ENCODE data around the gene COL19A1. TPM values are rescaled to one million over a fixed set of nuclear protein-coding genes. Genes with fewer than 3 reads are reported as not detected.
A peak's percentile ranks its signal among the peaks of the same experiment; 100 is the strongest.
"Not testable (repeated sequence)": the region's sequence is repeated elsewhere in the genome, so short reads cannot be mapped to it uniquely, and the experiment has no call there.

Gene COL19A1
- total RNA-seq, 2 experiments from 2014 or later, result 0.40 TPM; not detected in 1

- H3K4me1 Mint-ChIP-seq; ATAC-seq; H3K27ac Mint-ChIP-seq; H3K4me3 Mint-ChIP-seq; H3K27me3 Mint-ChIP-seq; H3K36me3 Mint-ChIP-seq; CTCF ChIA-PET; H3K9me3 Mint-ChIP-seq (ENCODE audit: low read depth); DNase-seq: not testable (repeated sequence)
Observed at GRCh38 chr6:69893266-69893665, 26.9 kb downstream of the COL19A1 start.

- DNase-seq, result no peak
- no peaks in the 10 kb centered on the region for H3K9me3 Mint-ChIP-seq (ENCODE audit: low read depth)
- H3K27me3 Mint-ChIP-seq, result no peaks in the 10 kb centered on the region
- ATAC-seq, result no peak
- CTCF ChIA-PET, result interaction anchor here (1.2 kb wide), 1 partner anchor 18 kb away, joined by 3 read pairs; no protein-coding TSS in a partner anchor
- no peaks in the 10 kb centered on the region for H3K36me3 Mint-ChIP-seq
- H3K4me3 Mint-ChIP-seq, result no peak overlapping the region
- H3K4me1 Mint-ChIP-seq, result peaks cover 10% of the 10 kb centered on the region
- no peak overlapping the region for H3K27ac Mint-ChIP-seq
Observed at GRCh38 chr6:69894578-69895347, 28.4 kb downstream of the COL19A1 start.

GRCh38 chr6:69895396-69895795, 29.0 kb downstream of the COL19A1 start:
- Mint-ChIP-seq H3K27me3 (no peaks in the 10 kb centered on the region), H3K27ac (no peak overlapping the region), H3K9me3 (ENCODE audit: low read depth) (no peaks in the 10 kb centered on the region), H3K4me3 (no peak overlapping the region), H3K36me3 (no peaks in the 10 kb centered on the region), H3K4me1 (peaks cover 10% of the 10 kb centered on the region)
- CTCF ChIA-PET, result interaction anchor here (1.2 kb wide), 1 partner anchor 19 kb away, joined by 3 read pairs; no protein-coding TSS in a partner anchor
- DNase-seq (no peak), ATAC-seq (no peak)

- no peak for ATAC-seq
- H3K4me3 Mint-ChIP-seq, result no peak overlapping the region
- H3K4me1 Mint-ChIP-seq, result no peaks in the 10 kb centered on the region
- no peaks in the 10 kb centered on the region for H3K36me3 Mint-ChIP-seq
- no peak overlapping the region for H3K27ac Mint-ChIP-seq
- no peaks in the 10 kb centered on the region for H3K9me3 Mint-ChIP-seq (ENCODE audit: low read depth)
- CTCF ChIA-PET, result no interaction called here
- H3K27me3 Mint-ChIP-seq, result no peaks in the 10 kb centered on the region
- DNase-seq, result no peak
Observed at GRCh38 chr6:69900869-69901268, 34.5 kb downstream of the COL19A1 start.

DNA sequence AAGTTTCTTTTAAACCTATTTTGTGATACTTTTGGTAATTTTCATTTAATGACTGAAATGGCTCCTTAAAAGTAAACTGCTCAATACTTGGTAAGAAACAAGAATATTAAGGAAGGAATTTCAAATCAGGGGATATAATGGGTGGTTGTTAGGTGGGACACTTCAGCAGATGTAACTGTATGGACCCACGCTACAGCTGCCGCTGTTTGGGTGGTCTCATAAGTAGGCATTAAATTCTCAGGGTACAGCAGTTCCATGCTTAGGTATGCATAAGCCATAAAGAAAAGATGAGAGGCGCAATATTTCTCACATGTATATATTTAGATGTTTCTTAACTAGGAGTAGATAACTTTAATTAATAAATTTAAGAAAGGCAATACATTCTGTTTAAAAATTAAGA, 35.0 kb downstream of the COL19A1 start:
- no peaks in the 10 kb centered on the region for H3K9me3 Mint-ChIP-seq (ENCODE audit: low read depth)
- H3K36me3 Mint-ChIP-seq, result no peaks in the 10 kb centered on the region
- H3K4me1 Mint-ChIP-seq, result no peaks in the 10 kb centered on the region
- no peak overlapping the region for H3K27ac Mint-ChIP-seq
- CTCF ChIA-PET, result no interaction called here
- no peak overlapping the region for H3K4me3 Mint-ChIP-seq
- no peaks in the 10 kb centered on the region for H3K27me3 Mint-ChIP-seq
- DNase-seq (no peak), ATAC-seq (no peak)

GRCh38 chr6:69907981-69908498, 41.7 kb downstream of the COL19A1 start:
- ATAC-seq (no peak), DNase-seq (no peak)
- no peaks in the 10 kb centered on the region for H3K36me3 Mint-ChIP-seq
- H3K27me3 Mint-ChIP-seq, result no peaks in the 10 kb centered on the region
- no peaks in the 10 kb centered on the region for H3K4me1 Mint-ChIP-seq
- H3K9me3 Mint-ChIP-seq (ENCODE audit: low read depth), result no peaks in the 10 kb centered on the region
- CTCF ChIA-PET, result no interaction called here
- H3K27ac Mint-ChIP-seq, result no peak overlapping the region
- H3K4me3 Mint-ChIP-seq, result no peak overlapping the region

DNA sequence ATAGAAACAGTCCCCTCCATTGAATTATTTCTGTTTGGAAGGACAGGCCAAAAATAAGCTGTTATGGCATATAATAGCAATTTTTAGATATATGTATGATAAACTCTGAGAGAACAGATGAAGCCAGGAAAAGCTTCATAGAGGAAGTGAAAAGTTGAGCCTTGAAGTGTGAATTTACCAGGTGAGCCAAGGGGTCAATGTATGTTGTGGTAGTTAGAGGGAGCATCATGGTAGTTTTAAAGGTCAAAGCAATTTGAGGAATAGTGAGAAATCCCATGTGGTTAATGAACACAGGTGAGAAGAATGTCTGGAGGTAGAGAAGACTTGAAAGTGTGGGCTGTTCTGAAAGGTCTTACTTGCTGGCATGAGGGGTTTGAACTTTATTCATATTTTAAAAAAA, 47.0 kb downstream of the COL19A1 start:
- Mint-ChIP-seq H3K9me3 (ENCODE audit: low read depth) (no peaks in the 10 kb centered on the region), H3K4me3 (no peak overlapping the region), H3K4me1 (peaks cover 8% of the 10 kb centered on the region), H3K27ac (no peak overlapping the region), H3K36me3 (no peaks in the 10 kb centered on the region), H3K27me3 (no peaks in the 10 kb centered on the region)
- no peak for DNase-seq
- ATAC-seq, result no peak
- CTCF ChIA-PET, result interaction anchor here (1.6 kb wide), 1 partner anchor 11 kb away, joined by 4 read pairs; no protein-coding TSS in a partner anchor

- DNase-seq, result no peak
- CTCF ChIA-PET, result no interaction called here
- no peaks in the 10 kb centered on the region for H3K9me3 Mint-ChIP-seq (ENCODE audit: low read depth)
- no peak overlapping the region for H3K4me3 Mint-ChIP-seq
- H3K27me3 Mint-ChIP-seq, result no peaks in the 10 kb centered on the region
- no peak overlapping the region for H3K27ac Mint-ChIP-seq
- peaks cover 9% of the 10 kb centered on the region for H3K4me1 Mint-ChIP-seq
- no peaks in the 10 kb centered on the region for H3K36me3 Mint-ChIP-seq
- no peak for ATAC-seq
Observed at GRCh38 chr6:69914015-69914485, 47.7 kb downstream of the COL19A1 start.

DNA sequence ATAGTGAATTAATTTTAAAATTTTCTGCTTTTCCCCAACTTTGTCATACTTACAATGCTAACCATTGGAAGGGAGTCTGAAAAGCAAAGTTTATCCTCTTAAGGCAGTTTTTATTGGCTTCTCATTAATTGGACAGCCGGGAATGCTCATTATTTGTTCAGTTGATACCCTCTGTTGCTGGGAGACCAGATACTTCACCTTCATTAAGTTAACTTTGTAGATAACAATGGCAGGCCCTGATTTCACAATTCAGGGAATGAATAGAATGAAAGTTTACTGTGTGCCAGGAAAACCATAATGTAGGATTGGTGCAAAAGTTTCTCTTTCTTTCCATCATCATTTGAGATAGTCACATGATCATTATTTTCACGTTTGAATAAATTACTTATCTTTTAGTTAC, 49.0 kb downstream of the COL19A1 start:
- Mint-ChIP-seq H3K9me3 (ENCODE audit: low read depth) (no peaks in the 10 kb centered on the region), H3K4me3 (no peak overlapping the region), H3K4me1 (peaks cover 11% of the 10 kb centered on the region), H3K27me3 (no peaks in the 10 kb centered on the region), H3K27ac (no peak overlapping the region), H3K36me3 (no peaks in the 10 kb centered on the region)
- DNase-seq (no peak), ATAC-seq (no peak)
- CTCF ChIA-PET, result no interaction called here

- ATAC-seq (peak; percentile 68), DNase-seq (no peak)
- no peaks in the 10 kb centered on the region for H3K27me3 Mint-ChIP-seq
- CTCF ChIA-PET, result no interaction called here
- H3K4me3 Mint-ChIP-seq, result no peak overlapping the region
- no peaks in the 10 kb centered on the region for H3K9me3 Mint-ChIP-seq (ENCODE audit: low read depth)
- no peaks in the 10 kb centered on the region for H3K36me3 Mint-ChIP-seq
- H3K27ac Mint-ChIP-seq, result no peak overlapping the region
- H3K4me1 Mint-ChIP-seq, result peaks cover 11% of the 10 kb centered on the region
Observed at GRCh38 chr6:69917834-69918233, 51.5 kb downstream of the COL19A1 start.

DNA sequence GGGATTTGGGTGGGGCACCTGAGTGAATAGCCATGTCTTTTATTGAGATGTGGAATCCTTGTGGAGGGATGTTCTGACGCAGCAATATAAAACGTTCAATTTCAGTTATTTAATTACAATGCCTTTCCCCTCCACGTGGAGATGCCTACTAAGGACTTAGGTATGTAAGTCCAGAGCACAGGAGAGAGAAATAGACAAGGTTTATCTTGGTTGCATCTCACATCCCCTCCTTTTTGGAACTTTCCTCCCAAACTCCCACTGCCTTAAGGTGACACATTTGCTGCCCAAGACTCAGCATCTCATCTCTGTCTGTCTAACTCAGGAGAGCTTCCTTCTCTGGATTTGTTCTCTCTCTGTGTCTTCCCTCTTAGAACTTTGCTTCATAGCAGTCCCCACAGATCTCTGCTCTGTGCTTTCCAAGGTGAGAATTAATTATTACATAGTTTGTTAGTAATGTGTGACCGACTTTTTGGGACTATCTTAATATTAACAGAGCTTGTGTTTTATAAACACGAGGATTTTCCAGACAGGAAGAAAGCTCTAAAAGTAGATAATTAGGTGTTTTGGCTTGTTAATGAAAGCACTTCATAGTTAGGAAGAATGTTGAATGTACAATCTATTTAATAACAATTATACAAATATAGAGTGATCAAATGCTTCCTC, 52.6 kb downstream of the COL19A1 start:
- DNase-seq (no peak), ATAC-seq (no peak)
- CTCF ChIA-PET, result no interaction called here
- Mint-ChIP-seq H3K4me3 (no peak overlapping the region), H3K36me3 (no peaks in the 10 kb centered on the region), H3K9me3 (ENCODE audit: low read depth) (no peaks in the 10 kb centered on the region), H3K27ac (no peak overlapping the region), H3K4me1 (peaks cover 11% of the 10 kb centered on the region), H3K27me3 (no peaks in the 10 kb centered on the region)

DNA sequence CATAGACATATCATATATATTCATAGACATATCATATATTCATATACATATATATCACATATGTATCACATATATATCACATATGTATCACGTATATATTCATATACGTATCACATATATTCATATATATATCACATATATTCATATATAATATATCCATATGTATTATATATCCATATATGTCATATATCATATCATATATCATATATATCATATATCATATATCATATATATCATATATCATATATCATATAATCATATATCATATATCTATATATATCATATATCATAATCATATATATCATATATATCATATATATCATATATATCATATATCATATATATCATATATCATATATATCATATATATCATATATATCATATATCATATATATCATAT, 54.7 kb downstream of the COL19A1 start:
- DNase-seq; H3K9me3 Mint-ChIP-seq (ENCODE audit: low read depth); H3K27me3 Mint-ChIP-seq; H3K27ac Mint-ChIP-seq; H3K4me3 Mint-ChIP-seq; ATAC-seq; CTCF ChIA-PET; H3K36me3 Mint-ChIP-seq: not testable (repeated sequence)
- peaks cover 11% of the 10 kb centered on the region for H3K4me1 Mint-ChIP-seq

- ATAC-seq; H3K36me3 Mint-ChIP-seq; H3K9me3 Mint-ChIP-seq (ENCODE audit: low read depth); H3K27me3 Mint-ChIP-seq; DNase-seq; H3K4me3 Mint-ChIP-seq; H3K27ac Mint-ChIP-seq; CTCF ChIA-PET: not testable (repeated sequence)
- peaks cover 12% of the 10 kb centered on the region for H3K4me1 Mint-ChIP-seq
Observed at GRCh38 chr6:69921611-69922010, 55.3 kb downstream of the COL19A1 start.

- CTCF ChIA-PET, result no interaction called here
- Mint-ChIP-seq H3K4me3 (no peak overlapping the region), H3K27ac (no peak overlapping the region), H3K27me3 (peaks cover 4% of the 10 kb centered on the region), H3K9me3 (ENCODE audit: low read depth) (peaks cover 7% of the 10 kb centered on the region), H3K4me1 (peaks cover 2% of the 10 kb centered on the region), H3K36me3 (no peaks in the 10 kb centered on the region)
- DNase-seq (no peak), ATAC-seq (no peak)
Observed at GRCh38 chr6:69926745-69927144, 60.4 kb downstream of the COL19A1 start.

Data from activated CD8-positive, alpha-beta memory T cell treated with anti-CD3 and anti-CD28 coated beads, Interleukin-2, amount 10 ng/mL, durations not matched to agents 7 days and 5 days (primary cell).